AG04450 (cell line): ENCODE data around the gene C3orf52. TPM values are rescaled to one million over a fixed set of nuclear protein-coding genes. Genes with fewer than 3 reads are reported as not detected.

Source experiments
- CTCF ChIA-PET: fragments of 300-600, 350-600 bp; formaldehyde crosslinking; extraction: SDS; loops from one replicate; lab custom pipeline; 2022; ENCODE audit warnings: antibody characterized with exemption, inconsistent platforms; lab: Charles Lee
- POLR2A ChIA-PET: fragments of 350-600 bp; formaldehyde crosslinking; extraction: SDS; loops from one replicate; lab custom pipeline; 2021; ENCODE audit warnings: antibody characterized with exemption, inconsistent platforms; lab: Yijun Ruan, JAX
- DNase-seq: peaks from one replicate; pipeline ENCODE4 v3.0.0-alpha.2; 2011; ENCODE audit warnings: low read depth, low spot score
- H3K27ac ChIP-seq: one replicate; pipeline ENCODE4 v1.5.1; 2012; ENCODE audit warnings: low read depth, low read length, control low read depth
- H3K27me3 ChIP-seq: one replicate; pipeline ENCODE4 v1.6.0; 2012; ENCODE audit warnings: low read length; ENCODE audit not compliant: control insufficient read depth, insufficient read depth
- H3K4me3 ChIP-seq: 2 replicates; pipeline ENCODE4 v1.5.1; 2011; ENCODE audit warnings: mild to moderate bottlenecking, low read depth, low read length, control low read depth
- H3K9me3 ChIP-seq: 2 replicates; pipeline ENCODE4 v1.5.1; 2012; ENCODE audit warnings: low read length; ENCODE audit not compliant: control insufficient read depth, insufficient read depth
- polyA plus RNA-seq: library from polyadenylated mRNA; depleted of rRNA; stranded (reverse); fragments of >200 nt; gene quantifications from 2 replicates; pipeline ENCODE4 v1.2.3, GENCODE V29; 2011
- TF ChIP-seq, protein P1 (sequence below): IDR thresholded peaks from 2 replicates; pipeline ENCODE4 v1.5.1; 2011; ENCODE audit warnings: low read depth, low read length, control low read depth, inconsistent platforms

Gene C3orf52
- polyA plus RNA-seq, 1 experiment = 7.0 TPM

DNA sequence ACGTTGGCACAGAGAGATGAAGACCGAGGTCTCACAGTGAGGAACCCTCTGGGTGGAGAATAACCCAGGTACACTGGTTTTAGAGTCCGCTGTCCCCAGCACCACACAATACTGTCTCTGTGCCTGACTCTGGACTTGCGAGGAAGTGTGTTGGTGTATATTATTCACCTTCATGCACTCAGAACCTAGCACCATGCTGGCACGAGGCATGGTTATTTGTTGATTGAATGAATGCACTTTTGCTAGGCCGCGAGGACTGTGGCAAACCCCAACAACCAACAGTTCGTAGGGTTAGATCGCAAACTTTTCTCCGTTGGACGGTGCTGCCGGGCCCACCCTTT, 484 bp upstream of the C3orf52 start:
- TF ChIP-seq, protein P1, sequence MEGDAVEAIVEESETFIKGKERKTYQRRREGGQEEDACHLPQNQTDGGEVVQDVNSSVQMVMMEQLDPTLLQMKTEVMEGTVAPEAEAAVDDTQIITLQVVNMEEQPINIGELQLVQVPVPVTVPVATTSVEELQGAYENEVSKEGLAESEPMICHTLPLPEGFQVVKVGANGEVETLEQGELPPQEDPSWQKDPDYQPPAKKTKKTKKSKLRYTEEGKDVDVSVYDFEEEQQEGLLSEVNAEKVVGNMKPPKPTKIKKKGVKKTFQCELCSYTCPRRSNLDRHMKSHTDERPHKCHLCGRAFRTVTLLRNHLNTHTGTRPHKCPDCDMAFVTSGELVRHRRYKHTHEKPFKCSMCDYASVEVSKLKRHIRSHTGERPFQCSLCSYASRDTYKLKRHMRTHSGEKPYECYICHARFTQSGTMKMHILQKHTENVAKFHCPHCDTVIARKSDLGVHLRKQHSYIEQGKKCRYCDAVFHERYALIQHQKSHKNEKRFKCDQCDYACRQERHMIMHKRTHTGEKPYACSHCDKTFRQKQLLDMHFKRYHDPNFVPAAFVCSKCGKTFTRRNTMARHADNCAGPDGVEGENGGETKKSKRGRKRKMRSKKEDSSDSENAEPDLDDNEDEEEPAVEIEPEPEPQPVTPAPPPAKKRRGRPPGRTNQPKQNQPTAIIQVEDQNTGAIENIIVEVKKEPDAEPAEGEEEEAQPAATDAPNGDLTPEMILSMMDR = no peak
- Histone ChIP-seq H3K4me3 (peak overlapping the region; percentile 77), H3K27me3 (no peaks in the 10 kb centered on the region), H3K9me3 (peaks cover 2% of the 10 kb centered on the region; the same call in 1 of the 2 replicates), H3K27ac (no peak overlapping the region)
- no peak for DNase-seq
- ChIA-PET POLR2A (interaction anchor here (0.6 kb wide), 1 partner anchor 23 kb away, joined by 3 read pairs; no protein-coding TSS in a partner anchor), CTCF (no interaction called here)

DNA sequence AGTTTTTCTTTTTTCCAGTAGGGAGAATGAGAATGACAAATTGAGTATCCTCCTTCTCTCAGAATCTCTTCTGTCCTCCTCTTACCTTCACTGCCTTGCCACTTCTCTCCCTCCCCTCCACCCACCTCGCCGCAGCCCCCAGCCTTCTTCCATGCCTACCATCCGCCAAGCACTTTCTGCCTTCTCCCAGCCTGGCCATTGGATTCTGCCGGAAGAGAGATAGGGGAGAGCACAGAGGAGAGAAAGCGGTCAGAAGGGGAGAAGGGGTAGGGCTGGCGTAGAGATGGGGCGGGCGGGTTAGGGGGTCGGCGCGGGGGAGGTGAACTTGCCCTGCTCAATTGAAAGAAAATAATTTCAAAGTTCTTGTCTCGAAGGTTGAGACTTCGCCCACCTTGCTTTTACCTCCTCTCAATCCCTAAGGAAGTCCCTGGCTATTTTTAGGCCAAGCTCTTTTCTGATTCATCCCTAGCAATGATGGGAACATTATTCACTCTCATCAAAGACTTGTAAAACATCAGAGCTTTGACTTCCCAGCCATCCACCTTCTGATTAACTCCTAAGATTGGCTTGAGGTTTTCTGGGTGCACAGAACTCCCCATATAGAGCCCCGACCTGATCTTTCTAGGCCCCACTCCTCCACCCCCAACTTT, 811 bp downstream of the C3orf52 start:
- CTCF ChIA-PET = interaction anchor here (0.6 to 0.8 kb wide), 2 partner anchors 25 to 236 kb away, joined by 3 to 4 read pairs; no protein-coding TSS in a partner anchor
- TF ChIP-seq, protein P1 = no peak
- Histone ChIP-seq H3K27ac (no peak overlapping the region), H3K9me3 (peaks cover 2% of the 10 kb centered on the region; the same call in 1 of the 2 replicates), H3K27me3 (no peaks in the 10 kb centered on the region), H3K4me3 (peak overlapping the region; percentile 77)
- POLR2A ChIA-PET = no interaction called here
- no peak for DNase-seq

DNA sequence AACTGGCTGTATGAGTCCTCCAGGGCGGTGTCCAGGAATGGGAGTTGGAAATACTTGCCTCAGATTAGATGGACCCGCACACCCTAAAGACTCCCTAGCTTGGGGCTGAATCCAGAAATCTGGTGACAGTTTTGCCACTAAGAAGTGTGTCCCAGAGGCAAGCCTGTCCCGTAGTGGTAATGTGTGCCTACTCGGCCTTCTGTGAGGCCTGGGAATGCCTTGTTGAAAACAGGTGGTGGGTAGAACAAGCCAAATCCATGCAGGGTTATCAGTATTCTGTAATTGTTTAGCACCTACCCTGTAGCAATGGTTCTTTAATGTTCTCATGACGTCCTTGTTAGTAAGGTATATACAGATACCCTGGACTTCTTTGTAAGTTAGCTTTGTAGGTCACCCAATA, 1.6 kb downstream of the C3orf52 start:
- ChIA-PET POLR2A (no interaction called here), CTCF (no interaction called here)
- DNase-seq = no peak
- no peak overlapping the region; the same call in 1 of the 2 replicates for H3K4me3 ChIP-seq
- H3K9me3 ChIP-seq = peaks cover 2% of the 10 kb centered on the region; the same call in 1 of the 2 replicates
- no peak overlapping the region for H3K27ac ChIP-seq
- TF ChIP-seq, protein P1 = no peak
- H3K27me3 ChIP-seq = no peaks in the 10 kb centered on the region

DNA sequence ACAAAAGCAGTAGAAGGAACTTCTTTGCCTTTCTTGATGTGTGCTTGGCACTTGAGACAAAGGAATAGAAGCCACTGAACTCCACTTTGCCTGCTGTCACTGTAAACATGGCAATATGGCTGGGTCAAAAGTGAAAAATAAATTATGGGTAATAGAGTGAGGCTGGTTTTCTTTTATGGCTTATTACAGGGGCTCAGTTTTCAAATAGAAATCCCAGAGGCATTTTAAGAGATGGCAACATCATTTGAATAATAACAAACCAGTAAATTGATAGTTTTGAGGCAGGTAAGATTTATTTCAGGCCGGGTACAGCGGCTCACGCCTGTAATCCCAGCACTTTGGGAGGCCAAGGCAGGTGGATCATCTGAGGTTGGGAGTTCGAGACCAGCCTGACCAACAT, 2.8 kb downstream of the C3orf52 start:
- POLR2A ChIA-PET = no interaction called here
- TF ChIP-seq, protein P1 = no peak

More for the DNA sequence above, 2.8 kb downstream of the C3orf52 start:
- H3K4me3 ChIP-seq = no peak overlapping the region
- no peaks in the 10 kb centered on the region for H3K27me3 ChIP-seq
- H3K27ac ChIP-seq = no peak overlapping the region
- CTCF ChIA-PET = interaction anchor here (0.9 kb wide), 1 partner anchor 23 kb away, joined by 3 read pairs; no protein-coding TSS in a partner anchor
- no peak for DNase-seq
- H3K9me3 ChIP-seq = peaks cover 2% of the 10 kb centered on the region; the same call in 1 of the 2 replicates
